T-helper 1 cell treated with Interleukin-12 subunit alpha and Interleukin-12 subunit beta and Interleukin-4 antibody, amounts not matched to agents 30 μg/mL and 1 μg/mL, for 36 hours (primary cell): ENCODE measurements around the gene RTKN.

Experiments
- H3K27ac Mint-ChIP-seq: one replicate; pipeline ENCODE4 v1.8.0; 2021; ENCODE audit warnings: mild to moderate bottlenecking, mixed read lengths
- H3K27me3 Mint-ChIP-seq: one replicate; pipeline ENCODE4 v1.8.0; 2021; ENCODE audit warnings: low read depth, mixed read lengths
- H3K36me3 Mint-ChIP-seq: one replicate; pipeline ENCODE4 v1.8.0; 2021; ENCODE audit warnings: low read depth, mixed read lengths
- H3K4me1 Mint-ChIP-seq: one replicate; pipeline ENCODE4 v1.8.0; 2021; ENCODE audit warnings: low read depth, mixed read lengths
- H3K4me3 Mint-ChIP-seq: one replicate; pipeline ENCODE4 v1.8.0; 2021; ENCODE audit warnings: mild to moderate bottlenecking, moderate library complexity, mixed read lengths
- H3K9me3 Mint-ChIP-seq: one replicate; pipeline ENCODE4 v1.8.0; 2021; ENCODE audit warnings: mixed read lengths

RTKN gene

GRCh38 chr2:74420006-74420405, 21.7 kb downstream of the RTKN start:
- Mint-ChIP-seq H3K27me3 (peaks cover 4% of the 10 kb centered on the region), H3K4me3 (peak overlapping the region; percentile 8), H3K27ac (peak overlapping the region; percentile 28), H3K4me1 (peaks cover 30% of the 10 kb centered on the region), H3K36me3 (no peaks in the 10 kb centered on the region), H3K9me3 (no peaks in the 10 kb centered on the region)

GRCh38 chr2:74419345-74419744, 22.4 kb downstream of the RTKN start:
- H3K27me3 Mint-ChIP-seq = peaks cover 4% of the 10 kb centered on the region
- no peak overlapping the region for H3K27ac Mint-ChIP-seq
- H3K36me3 Mint-ChIP-seq = no peaks in the 10 kb centered on the region
- H3K4me3 Mint-ChIP-seq = no peak overlapping the region
- H3K9me3 Mint-ChIP-seq = no peaks in the 10 kb centered on the region
- H3K4me1 Mint-ChIP-seq = peaks cover 30% of the 10 kb centered on the region

DNA sequence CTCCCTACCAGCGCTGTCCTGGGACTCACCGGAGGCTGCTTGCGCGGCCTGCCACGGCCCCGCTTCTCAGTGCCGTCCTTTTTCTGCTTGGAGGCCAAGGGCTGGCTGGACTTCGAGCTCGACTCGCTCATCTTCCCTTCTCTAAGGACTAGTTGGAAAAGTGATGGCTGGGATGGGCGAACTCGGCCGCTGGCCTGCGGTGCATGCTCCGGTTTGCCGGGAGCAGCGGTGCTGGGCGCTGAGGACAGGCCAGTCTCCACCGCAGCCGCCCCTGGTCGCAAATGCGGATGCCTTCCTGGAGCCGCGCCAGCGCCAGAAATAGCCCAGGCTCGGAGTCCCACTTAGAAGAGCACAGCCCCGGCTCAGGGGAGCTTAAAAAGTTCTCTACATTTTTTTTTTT, 23.4 kb downstream of the RTKN start:
- H3K27ac Mint-ChIP-seq = no peak overlapping the region
- H3K36me3 Mint-ChIP-seq = no peaks in the 10 kb centered on the region
- H3K9me3 Mint-ChIP-seq = no peaks in the 10 kb centered on the region
- H3K4me1 Mint-ChIP-seq = peaks cover 30% of the 10 kb centered on the region
- peaks cover 4% of the 10 kb centered on the region for H3K27me3 Mint-ChIP-seq
- no peak overlapping the region for H3K4me3 Mint-ChIP-seq

- Mint-ChIP-seq H3K4me3 (no peak overlapping the region), H3K4me1 (peaks cover 26% of the 10 kb centered on the region), H3K27ac (no peak overlapping the region)
Measured at GRCh38 chr2:74417763-74418162, 24.0 kb downstream of the RTKN start.

GRCh38 chr2:74417197-74417596, 24.5 kb downstream of the RTKN start:
- Mint-ChIP-seq H3K9me3 (no peaks in the 10 kb centered on the region), H3K36me3 (no peaks in the 10 kb centered on the region), H3K27me3 (peaks cover 4% of the 10 kb centered on the region), H3K27ac (no peak overlapping the region), H3K4me1 (peaks cover 24% of the 10 kb centered on the region), H3K4me3 (no peak overlapping the region)

More at GRCh38 chr2:74417763-74418162, 24.0 kb downstream of the RTKN start:
- Mint-ChIP-seq H3K9me3 (no peaks in the 10 kb centered on the region), H3K27me3 (peaks cover 4% of the 10 kb centered on the region), H3K36me3 (no peaks in the 10 kb centered on the region)

- Mint-ChIP-seq H3K36me3 (no peaks in the 10 kb centered on the region), H3K4me1 (peaks cover 24% of the 10 kb centered on the region), H3K9me3 (no peaks in the 10 kb centered on the region), H3K27ac (no peak overlapping the region), H3K27me3 (peaks cover 4% of the 10 kb centered on the region), H3K4me3 (no peak overlapping the region)
Measured at GRCh38 chr2:74416778-74417177, 25.0 kb downstream of the RTKN start.

DNA sequence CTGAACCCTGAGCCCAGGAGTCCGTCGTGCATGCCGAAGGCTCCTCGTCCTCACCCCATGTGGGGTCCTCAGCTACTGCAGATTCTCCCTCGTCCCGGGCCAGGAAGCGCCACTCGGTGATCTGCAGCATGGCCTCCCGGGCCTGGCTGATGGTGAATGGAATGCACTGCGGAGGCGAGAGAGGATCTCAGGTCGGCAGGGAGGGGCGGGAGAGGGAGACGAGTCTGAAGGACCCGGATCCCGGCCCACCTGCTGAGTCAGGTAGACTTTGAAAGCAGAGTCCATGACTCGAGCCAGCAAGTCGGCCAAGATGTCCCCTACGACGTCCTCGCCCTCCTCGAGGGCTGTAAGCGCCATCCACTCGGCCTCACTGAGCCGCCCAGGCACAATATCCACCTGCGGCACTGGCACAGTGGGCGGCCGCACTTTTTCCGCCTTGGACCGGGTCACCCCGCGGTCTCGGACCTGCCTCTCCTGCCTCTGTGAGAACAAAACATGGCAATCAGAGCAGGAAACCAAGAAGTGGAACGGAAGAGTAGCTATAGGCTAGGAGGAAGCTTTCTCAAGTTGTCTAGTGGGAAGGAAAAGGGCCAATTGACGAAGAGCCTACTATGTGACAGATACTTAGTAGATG, 25.9 kb downstream of the RTKN start:
- no peak overlapping the region for H3K27ac Mint-ChIP-seq
- H3K4me3 Mint-ChIP-seq = peak overlapping the region; percentile 25
- no peaks in the 10 kb centered on the region for H3K36me3 Mint-ChIP-seq
- no peaks in the 10 kb centered on the region for H3K9me3 Mint-ChIP-seq
- H3K4me1 Mint-ChIP-seq = peaks cover 20% of the 10 kb centered on the region
- H3K27me3 Mint-ChIP-seq = peaks cover 4% of the 10 kb centered on the region

DNA sequence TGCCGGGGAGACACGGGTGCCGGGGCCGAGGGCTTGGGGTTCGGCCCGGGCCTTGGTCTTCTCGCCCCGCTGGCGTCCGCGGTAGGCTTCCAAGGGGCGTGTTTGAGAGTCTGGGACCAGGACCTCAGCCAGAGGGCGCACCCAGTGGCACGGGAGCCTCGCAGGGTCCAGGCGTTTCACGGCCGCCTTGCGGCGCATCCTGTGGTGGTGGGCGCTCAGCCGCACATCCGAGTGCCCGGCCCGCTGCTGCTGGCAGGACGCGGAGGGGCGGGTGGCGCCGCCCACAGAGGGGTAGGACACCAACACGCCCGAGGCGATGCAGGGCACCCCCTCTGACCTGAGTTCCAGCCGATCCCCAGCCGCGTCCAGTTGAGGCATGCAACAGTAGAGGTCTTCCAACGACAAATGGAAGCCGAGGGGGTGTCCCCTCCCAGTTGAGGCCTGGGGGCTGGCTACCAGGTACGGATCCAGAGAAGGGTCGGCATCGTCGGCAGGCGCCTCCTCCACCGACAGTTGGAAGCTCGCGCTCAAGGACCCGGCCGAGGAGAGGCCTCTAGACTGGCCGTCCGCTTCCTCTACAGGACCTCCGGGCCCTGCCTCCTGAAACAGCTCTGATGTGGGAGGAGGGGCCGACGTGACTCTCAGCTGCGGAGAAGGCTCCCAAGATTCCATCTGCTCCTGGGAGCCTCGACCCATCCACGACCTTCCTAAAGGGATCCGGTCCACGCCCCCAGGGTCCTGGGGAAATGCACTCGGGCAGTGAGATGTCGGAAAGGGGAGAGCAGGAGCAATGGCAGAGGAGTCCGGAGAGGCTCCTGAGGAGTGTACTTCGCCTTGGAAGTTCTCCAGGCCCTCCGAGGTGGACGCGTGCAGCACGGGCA, 26.6 kb downstream of the RTKN start:
- H3K27me3 Mint-ChIP-seq = peaks cover under 1% of the 10 kb centered on the region
- peaks cover 16% of the 10 kb centered on the region for H3K4me1 Mint-ChIP-seq
- H3K9me3 Mint-ChIP-seq = no peaks in the 10 kb centered on the region
- H3K4me3 Mint-ChIP-seq = peak overlapping the region; percentile 54
- no peaks in the 10 kb centered on the region for H3K36me3 Mint-ChIP-seq
- peak overlapping the region; percentile 63 for H3K27ac Mint-ChIP-seq

- Mint-ChIP-seq H3K27me3 (no peaks in the 10 kb centered on the region), H3K4me1 (peaks cover 14% of the 10 kb centered on the region), H3K9me3 (no peaks in the 10 kb centered on the region), H3K27ac (no peak overlapping the region), H3K36me3 (no peaks in the 10 kb centered on the region), H3K4me3 (peak overlapping the region; percentile 21)
Measured at GRCh38 chr2:74414441-74414840, 27.3 kb downstream of the RTKN start.

DNA sequence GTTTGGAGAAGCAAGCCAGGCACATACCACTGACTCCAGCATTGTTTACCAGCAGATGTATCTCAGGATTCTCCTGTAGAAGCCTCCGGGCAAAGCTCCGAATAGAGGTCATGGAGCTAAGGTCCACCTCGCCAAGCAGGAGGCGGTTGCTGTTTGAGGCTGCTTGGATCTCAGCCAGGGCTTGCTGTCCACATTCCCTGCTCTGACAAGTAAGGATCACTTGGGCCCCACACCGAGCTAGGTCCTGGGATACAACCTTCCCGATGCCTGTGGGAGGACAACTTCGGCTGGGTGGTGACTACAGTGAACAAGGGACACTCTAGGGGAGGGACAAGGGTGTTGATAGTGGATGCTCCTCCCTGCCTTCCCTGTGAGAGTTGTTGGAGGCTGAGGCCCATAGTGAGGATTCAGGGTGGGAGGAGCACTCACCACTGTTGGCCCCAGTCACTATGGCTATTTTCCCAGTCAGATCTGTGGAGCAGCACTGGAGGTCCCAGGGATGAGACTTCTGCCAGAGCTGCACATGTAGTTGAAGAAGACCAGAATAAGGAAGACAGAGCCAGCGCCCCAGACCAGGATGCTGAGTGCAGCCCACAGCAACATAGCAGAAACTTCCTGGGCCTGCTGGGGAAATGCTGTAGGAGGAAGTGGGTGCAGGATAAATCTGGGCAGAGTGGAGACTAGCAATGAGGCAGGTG, 28.6 kb downstream of the RTKN start:
- Mint-ChIP-seq H3K27ac (no peak overlapping the region), H3K9me3 (no peaks in the 10 kb centered on the region), H3K36me3 (no peaks in the 10 kb centered on the region), H3K4me3 (no peak overlapping the region), H3K27me3 (peaks cover 13% of the 10 kb centered on the region), H3K4me1 (peaks cover 14% of the 10 kb centered on the region)

DNA sequence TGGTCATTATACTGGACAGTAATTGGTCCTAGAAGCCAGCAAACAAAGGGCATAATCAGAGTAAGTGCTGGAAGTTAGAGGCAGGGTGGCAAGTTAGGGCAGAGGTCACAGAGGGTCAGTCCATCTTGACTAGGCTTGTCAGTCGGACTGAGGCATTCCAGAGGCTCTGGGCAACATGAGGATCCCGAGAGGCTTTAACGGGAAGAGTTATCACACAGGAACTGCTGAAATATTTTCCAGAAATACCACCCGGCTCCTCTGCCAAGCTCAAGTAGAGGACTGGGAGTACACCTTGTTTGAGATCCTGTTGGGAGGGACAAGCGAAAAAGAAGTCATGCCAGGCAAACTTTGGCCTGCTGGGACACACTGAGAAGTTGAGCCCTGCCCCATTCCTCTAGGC, 34.1 kb downstream of the RTKN start:
- H3K4me3 Mint-ChIP-seq = no peak overlapping the region
- peaks cover 24% of the 10 kb centered on the region for H3K27me3 Mint-ChIP-seq
- H3K9me3 Mint-ChIP-seq = no peaks in the 10 kb centered on the region
- no peaks in the 10 kb centered on the region for H3K36me3 Mint-ChIP-seq
- peaks cover 4% of the 10 kb centered on the region for H3K4me1 Mint-ChIP-seq
- H3K27ac Mint-ChIP-seq = no peak overlapping the region

DNA sequence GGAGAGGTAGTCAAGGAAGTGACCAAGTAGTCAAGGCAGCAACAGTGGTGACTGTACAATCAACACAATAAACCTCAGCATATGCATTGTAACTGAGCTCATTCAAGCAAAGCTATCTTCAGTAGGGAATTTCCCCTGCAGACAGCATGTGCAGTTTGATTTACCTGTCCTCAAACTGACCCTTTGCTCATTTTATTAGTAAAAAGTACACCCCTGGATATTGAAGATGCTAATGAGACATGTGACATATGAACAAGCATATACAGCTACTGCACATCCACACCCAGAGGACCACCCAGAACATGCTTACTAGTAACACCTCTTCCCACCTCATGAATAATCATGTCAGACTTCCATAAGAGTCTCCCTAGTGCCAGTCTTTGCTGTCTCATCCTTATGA, 35.7 kb downstream of the RTKN start:
- Mint-ChIP-seq H3K36me3 (no peaks in the 10 kb centered on the region), H3K4me1 (peaks cover 4% of the 10 kb centered on the region), H3K4me3 (no peak overlapping the region), H3K27ac (no peak overlapping the region), H3K27me3 (peaks cover 24% of the 10 kb centered on the region), H3K9me3 (no peaks in the 10 kb centered on the region)

- H3K9me3 Mint-ChIP-seq = no peaks in the 10 kb centered on the region
- no peaks in the 10 kb centered on the region for H3K36me3 Mint-ChIP-seq
- H3K27me3 Mint-ChIP-seq = peaks cover 5% of the 10 kb centered on the region
- H3K4me3 Mint-ChIP-seq = no peak overlapping the region
- H3K27ac Mint-ChIP-seq = no peak overlapping the region
- peaks cover 5% of the 10 kb centered on the region for H3K4me1 Mint-ChIP-seq
Measured at GRCh38 chr2:74401891-74402290, 39.8 kb downstream of the RTKN start.

DNA sequence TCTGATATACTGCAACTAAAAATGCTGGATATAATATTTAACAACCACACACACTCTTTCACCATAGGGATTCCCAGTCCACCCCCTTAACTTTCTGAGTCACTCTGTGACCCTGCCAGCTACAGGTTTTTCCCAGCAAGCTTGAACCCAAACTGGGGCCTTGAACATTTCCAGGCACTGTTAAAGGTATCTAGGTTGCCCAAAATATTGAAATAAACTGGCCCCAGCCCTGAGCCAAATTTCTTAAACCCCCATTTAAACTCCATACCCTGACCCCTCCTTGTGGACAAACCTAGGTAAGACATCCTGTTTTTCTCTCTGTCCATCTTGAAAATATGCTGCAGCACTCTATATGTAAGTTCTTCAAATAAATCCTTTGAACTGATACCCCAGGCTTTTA, 42.0 kb downstream of the RTKN start:
- H3K4me1 Mint-ChIP-seq = peaks cover 2% of the 10 kb centered on the region
- no peak overlapping the region for H3K27ac Mint-ChIP-seq
- H3K4me3 Mint-ChIP-seq = no peak overlapping the region
- H3K9me3 Mint-ChIP-seq = no peaks in the 10 kb centered on the region
- H3K36me3 Mint-ChIP-seq = no peaks in the 10 kb centered on the region
- H3K27me3 Mint-ChIP-seq = peaks cover 4% of the 10 kb centered on the region

- H3K9me3 Mint-ChIP-seq = no peaks in the 10 kb centered on the region
- peaks cover 7% of the 10 kb centered on the region for H3K27me3 Mint-ChIP-seq
- no peaks in the 10 kb centered on the region for H3K36me3 Mint-ChIP-seq
- H3K4me1 Mint-ChIP-seq = peaks cover 5% of the 10 kb centered on the region
- H3K27ac Mint-ChIP-seq = no peak overlapping the region
- H3K4me3 Mint-ChIP-seq = no peak overlapping the region
Measured at GRCh38 chr2:74396149-74396548, 45.6 kb downstream of the RTKN start.
